Measurements from ENCODE around the gene PLXDC2. TPM values are rescaled to one million over a fixed set of nuclear protein-coding genes. Genes with fewer than 3 reads are reported as not detected.
"Not testable (repeated sequence)": the region's sequence is repeated elsewhere in the genome, so short reads cannot be mapped to it uniquely, and the experiment has no call there.

The PLXDC2 gene
- total RNA-seq, 1 donor = 3.2 TPM

- no peak overlapping the region for H3K4me3 ChIP-seq (ENCODE audit: low read depth, low read length)
- no peak for TF ChIP-seq CTCF (IDR thresholded peaks at IDR 0.05; ENCODE audit: insufficient read depth, low read length)
- DNase-seq (ENCODE audit: low read depth) = no peak
Observed at GRCh38 chr10:20207653-20208052, 391.4 kb downstream of the PLXDC2 start.

DNA sequence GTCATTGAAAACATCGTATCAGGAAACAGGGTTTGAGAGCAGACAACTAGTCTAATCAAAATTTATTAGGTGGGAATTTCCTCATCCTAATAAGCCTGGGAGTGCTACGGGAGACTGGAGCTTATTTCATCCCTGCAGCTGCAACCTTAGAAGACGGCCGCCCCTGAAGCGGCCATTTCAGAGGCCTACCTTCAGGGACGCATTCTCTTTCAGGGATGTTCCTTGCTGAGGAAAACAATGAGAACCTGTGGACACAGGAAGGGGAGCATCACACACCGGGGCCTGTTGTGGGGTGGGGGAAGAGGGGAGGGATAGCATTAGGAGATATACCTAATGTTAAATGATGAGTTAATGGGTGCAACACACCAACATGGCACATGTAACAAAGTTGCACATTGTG is 392.9 kb downstream of the PLXDC2 start:
- DNase-seq (ENCODE audit: low read depth) = not testable (repeated sequence)

GRCh38 chr10:20215547-20216152 is 399.4 kb downstream of the PLXDC2 start:
- TF ChIP-seq CTCF (IDR thresholded peaks at IDR 0.05; ENCODE audit: insufficient read depth, low read length) = no peak
- no peak for DNase-seq (ENCODE audit: low read depth)
- H3K4me3 ChIP-seq (ENCODE audit: low read depth, low read length) = no peak overlapping the region

More for the DNA sequence above, 392.9 kb downstream of the PLXDC2 start:
- H3K4me3 ChIP-seq (ENCODE audit: low read depth, low read length) = not testable (repeated sequence)

GRCh38 chr10:20221356-20221755 is 405.1 kb downstream of the PLXDC2 start:
- no peak overlapping the region for H3K4me3 ChIP-seq (ENCODE audit: low read depth, low read length)
- no peak for DNase-seq (ENCODE audit: low read depth)
- TF ChIP-seq CTCF (IDR thresholded peaks at IDR 0.05; ENCODE audit: insufficient read depth, low read length) = no peak

DNA sequence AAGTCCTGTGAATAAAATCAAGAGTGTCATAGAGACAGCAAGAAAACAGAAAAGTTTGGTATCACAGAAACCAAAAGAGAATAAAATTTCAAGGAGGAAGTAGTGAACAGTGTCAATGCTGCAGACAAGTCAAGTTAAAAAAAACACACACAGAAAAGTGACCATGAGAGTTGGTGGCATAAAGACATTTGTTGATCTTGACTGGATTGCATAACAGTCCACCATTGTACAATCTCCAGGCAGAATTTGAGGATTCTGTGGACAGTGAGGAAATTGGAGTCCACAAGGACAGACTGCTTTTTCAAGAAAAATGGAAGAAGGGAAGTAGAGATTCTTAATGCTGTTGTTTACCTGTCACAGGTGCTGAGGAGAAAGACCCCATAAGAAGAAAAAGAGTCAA is 412.5 kb downstream of the PLXDC2 start:
- H3K4me3 ChIP-seq (ENCODE audit: low read depth, low read length) = no peak overlapping the region
- no peak for DNase-seq (ENCODE audit: low read depth)
- TF ChIP-seq CTCF (IDR thresholded peaks at IDR 0.05; ENCODE audit: insufficient read depth, low read length) = no peak

GRCh38 chr10:20232079-20232705 is 416.0 kb downstream of the PLXDC2 start:
- DNase-seq (ENCODE audit: low read depth) = no peak
- no peak for TF ChIP-seq CTCF (IDR thresholded peaks at IDR 0.05; ENCODE audit: insufficient read depth, low read length)
- no peak overlapping the region for H3K4me3 ChIP-seq (ENCODE audit: low read depth, low read length)

- no peak for TF ChIP-seq CTCF (IDR thresholded peaks at IDR 0.05; ENCODE audit: insufficient read depth, low read length)
- DNase-seq (ENCODE audit: low read depth) = no peak
- no peak overlapping the region for H3K4me3 ChIP-seq (ENCODE audit: low read depth, low read length)
Observed at GRCh38 chr10:20233423-20233822, 417.2 kb downstream of the PLXDC2 start.

All from fibroblast of the aortic adventitia (primary cell).